Putamen (tissue), 1 donor: Measurements from ENCODE around the gene IMPG2.
"Not testable (repeated sequence)": the region's sequence is repeated elsewhere in the genome, so short reads cannot be mapped to it uniquely, and the experiment has no call there.

Experiments
- DNase-seq: peaks from one replicate; pipeline ENCODE4 v3.0.0-alpha.2; 2016; ENCODE audit warnings: low spot score

The IMPG2 gene

GRCh38 chr3:101320475-101320874 lies at the start of gene IMPG2:
Gene IMPG2, minus strand, starts transcription at chr3:101320575. Its CDS starts 203 bp downstream, at chr3:101320372.
- DNase-seq, result no peak

DNA sequence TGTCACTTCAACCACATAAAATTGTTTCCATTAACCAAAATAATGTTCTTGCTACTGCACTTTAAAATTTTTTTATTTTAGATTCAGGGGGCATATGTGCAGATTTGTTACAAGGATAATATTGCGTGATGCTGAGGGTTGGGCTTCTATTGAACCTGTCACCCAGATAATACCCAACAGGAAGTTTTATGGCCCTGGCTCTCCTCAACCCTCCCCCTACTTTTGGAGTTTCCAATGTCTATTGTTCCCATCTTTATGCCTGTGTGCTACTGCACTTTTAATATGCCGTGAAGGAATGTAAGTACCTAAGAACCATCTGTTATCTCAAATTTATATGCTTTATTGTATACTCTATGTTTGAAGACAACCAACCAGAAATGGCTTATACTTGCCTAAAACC lies 42.0 kb upstream of the IMPG2 start:
- DNase-seq, result no peak

GRCh38 chr3:101351829-101352228 lies 31.5 kb upstream of the IMPG2 start:
- DNase-seq, result no peak

GRCh38 chr3:101340591-101340990 lies 20.2 kb upstream of the IMPG2 start:
- DNase-seq, result no peak

GRCh38 chr3:101333883-101334282 lies 13.5 kb upstream of the IMPG2 start:
- DNase-seq, result no peak

DNA sequence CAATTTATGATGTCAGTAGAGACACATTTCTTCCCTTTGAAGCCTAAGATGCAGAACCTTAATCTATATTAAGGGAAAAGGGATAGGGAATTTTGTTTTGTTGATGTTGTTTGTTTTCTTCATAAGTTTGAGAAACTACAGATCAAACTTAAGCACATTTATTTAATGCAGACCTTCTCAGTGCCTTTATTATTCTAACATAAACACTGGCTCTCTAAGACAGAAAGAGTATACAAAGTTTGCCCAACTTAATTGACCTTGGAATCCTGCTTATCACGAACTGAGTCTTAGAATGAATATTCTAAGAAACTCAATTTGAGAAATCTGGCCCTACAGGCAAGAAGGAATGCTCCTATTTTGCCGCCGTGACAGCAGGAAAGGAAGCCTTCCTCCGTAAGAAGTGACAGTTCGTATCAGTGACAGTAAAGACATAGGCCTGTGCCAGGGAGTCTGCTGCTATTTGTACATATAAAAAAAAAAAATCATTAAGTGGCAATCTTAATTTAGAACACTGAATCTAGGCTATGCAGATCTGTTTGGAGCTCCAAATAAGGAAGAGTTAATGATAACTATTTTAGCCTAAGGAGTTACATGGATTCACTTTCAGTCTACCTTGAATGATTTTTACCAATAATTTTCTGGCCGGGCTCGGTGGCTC lies 8.8 kb upstream of the IMPG2 start:
- no peak for DNase-seq

DNA sequence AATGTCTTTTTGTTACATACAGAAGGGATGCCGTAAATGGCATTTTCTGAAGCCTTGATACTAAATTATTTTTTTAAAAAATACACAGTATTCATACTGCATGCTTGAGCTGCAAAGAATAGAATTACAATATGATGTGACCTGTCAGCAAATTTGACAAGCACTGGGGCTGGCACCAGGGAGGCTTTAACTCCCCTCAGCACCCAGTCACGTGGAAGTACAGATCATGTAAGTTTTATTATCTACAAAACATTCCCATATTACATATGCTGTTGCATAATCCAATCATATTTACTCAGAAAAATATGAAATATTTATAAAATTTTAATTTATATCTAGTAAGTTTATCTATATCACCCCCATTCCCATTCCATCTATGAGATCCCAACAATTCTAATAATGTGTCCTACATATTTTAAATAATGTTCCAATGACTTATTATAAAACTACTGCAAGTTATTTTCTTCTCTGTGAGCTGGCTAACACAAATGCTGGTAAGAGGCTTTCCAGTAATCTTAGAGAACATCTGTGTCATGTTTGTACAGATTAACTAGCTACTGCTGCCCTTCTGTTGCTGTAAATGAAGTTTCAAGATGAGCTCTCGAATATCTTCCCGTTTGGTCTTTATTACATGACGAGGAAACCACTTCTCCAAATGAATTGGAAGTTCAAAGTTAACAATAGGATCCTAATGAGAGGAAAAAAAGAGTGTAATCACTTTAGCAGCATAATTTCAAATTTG lies 5.2 kb upstream of the IMPG2 start:
- no peak for DNase-seq

- no peak for DNase-seq
These were observed 844 bp downstream of the IMPG2 start for GRCh38 chr3:101319531-101319930.

DNA sequence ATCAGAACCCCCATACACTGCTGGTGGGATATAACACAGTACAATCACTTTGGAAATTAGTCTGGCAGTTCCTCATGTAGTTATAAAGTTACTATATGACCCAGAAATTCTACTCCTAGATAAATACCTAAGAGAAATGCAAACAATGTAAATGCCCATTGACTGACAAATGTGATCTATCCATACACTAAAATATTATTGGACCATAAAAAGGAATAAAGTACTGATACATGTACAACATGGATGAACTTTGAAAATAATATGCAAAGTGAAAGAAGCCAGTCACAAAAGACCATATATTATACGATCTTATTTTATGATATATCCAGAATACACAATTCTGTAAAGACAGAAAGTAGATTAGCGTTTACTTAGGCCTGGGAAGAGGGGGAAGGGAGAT lies 7.8 kb downstream of the IMPG2 start:
- no peak for DNase-seq

DNA sequence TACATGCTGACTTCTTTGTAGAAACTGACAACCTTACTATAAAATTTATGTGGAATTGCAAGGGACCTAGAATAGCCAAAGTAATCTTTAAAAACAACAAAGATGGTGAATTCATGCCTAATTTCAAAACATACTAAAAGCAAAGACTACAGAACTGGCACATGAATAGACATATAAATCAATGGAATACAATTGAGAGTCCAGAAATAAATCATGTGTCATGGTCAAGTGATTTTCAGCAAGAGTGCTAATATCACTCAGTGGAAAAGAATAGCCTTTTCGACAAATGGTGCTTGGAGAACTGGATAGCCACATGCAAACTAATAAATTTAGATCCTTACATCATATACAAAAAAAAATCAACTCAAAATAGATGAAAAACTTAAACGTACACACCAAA lies 8.7 kb downstream of the IMPG2 start:
- no peak for DNase-seq

DNA sequence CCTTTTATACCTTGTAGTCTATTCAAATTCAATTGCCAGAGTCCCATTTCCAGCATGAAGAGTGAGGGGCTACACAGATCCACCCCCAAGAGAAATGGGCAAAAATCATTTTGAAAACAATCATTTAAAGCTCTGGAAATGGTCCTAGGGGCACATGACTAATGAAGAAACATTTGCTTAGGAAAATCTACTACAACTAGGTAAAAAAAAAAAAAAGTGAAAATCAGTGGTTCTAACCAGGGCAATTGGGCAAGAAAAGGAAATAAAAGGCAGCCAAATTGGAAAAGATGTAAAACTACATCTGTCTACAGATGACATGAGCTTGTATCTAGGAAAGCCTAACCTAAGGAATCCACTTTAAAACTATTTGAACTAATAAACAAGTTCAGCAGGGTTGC lies 9.4 kb downstream of the IMPG2 start:
- no peak for DNase-seq

DNA sequence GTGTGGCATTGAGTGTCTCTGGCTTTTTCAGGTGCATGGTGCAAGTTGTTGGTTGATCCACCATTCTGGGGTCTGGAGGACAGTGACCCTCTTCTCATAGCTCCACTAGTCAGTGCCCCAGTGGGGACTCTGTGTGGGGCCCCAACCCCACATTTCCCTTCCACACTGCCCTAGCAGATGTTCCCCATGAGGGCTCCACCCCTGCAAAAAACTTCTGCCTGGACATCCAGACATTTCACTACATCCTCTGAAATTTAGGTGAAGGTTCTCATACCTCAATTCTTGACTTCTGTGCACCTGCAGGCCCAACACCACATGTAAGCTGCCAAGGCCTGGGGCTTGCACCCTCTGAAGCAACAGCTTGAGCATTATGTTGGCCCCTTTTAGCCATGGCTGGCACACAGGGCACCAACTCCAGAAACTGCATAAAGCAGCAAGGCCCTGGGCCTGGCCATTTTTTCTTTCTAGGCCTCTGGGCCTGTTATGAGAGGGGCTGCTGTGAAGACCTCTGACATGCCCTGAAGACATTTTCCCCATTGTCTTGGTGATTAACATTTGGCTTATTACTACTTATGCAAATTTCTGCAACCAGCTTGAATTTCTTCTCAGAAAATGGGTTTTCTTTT lies 12.1 kb downstream of the IMPG2 start:
- DNase-seq, result not testable (repeated sequence)

DNA sequence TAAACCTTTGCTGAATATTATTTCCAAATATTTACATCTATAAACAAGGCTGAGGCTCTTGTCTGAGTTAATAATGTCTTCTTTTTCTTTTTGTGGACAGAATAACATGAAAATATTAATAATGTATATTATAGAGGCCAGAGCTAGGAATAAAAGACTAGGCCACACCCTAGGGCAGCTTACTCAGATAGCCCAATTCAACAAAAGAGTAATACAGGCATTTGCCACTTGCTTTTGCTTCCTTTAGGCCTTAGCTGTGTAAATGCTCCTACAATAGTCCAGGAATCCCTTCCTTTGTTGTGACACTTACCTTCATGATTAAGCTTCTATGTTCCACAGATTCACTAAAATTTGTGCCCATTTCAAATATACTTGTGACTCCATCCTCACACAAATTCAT lies 16.5 kb downstream of the IMPG2 start:
- no peak for DNase-seq

GRCh38 chr3:101303089-101303731 lies 17.2 kb downstream of the IMPG2 start:
- no peak for DNase-seq

GRCh38 chr3:101300073-101300472 lies 20.3 kb downstream of the IMPG2 start:
- DNase-seq, result no peak

GRCh38 chr3:101292027-101292426 lies 28.3 kb downstream of the IMPG2 start:
- no peak for DNase-seq

GRCh38 chr3:101288294-101288693 lies 32.1 kb downstream of the IMPG2 start:
- DNase-seq, result no peak

DNA sequence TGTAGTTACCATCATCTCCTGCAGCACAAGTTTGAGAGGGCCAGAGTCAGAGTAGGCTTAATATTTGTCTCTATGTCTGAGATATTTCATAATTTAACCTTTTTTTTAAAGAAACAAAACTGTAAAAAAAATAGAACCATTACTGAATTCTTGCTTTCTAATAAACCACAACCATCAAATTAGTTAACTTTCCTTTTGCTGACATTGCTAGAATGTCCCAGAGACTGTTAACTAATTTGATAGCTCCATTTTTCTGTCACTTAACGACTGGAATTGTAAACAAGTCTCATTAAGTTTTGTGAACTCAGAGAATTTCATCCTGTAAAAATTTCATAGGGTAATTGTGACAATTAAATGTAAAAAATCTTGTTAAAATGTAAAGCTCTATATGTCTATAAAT lies 35.6 kb downstream of the IMPG2 start:
- no peak for DNase-seq

GRCh38 chr3:101281521-101282030 lies 38.8 kb downstream of the IMPG2 start:
- DNase-seq, result no peak

- peak; percentile 31 for DNase-seq
These were observed 40.5 kb downstream of the IMPG2 start for GRCh38 chr3:101279765-101280385.

DNA sequence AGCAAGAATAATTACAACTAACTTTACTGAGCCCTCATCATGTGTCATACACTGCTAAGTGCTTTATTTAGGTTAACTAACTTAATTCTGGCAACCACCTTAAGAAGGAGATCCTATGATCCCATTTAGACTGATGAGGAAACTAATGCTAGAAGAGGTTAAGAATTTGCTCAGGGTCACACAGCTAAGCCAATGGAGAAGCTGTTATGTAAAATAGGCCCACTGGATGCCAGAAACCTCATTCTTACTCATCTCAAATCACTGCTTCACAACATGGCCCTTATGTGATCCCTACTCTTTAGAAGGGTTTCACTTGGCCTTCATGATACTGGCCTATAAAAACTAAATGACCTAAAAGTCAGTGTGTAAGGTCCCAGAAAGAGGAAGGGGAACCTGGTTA lies 41.2 kb downstream of the IMPG2 start:
- no peak for DNase-seq

DNA sequence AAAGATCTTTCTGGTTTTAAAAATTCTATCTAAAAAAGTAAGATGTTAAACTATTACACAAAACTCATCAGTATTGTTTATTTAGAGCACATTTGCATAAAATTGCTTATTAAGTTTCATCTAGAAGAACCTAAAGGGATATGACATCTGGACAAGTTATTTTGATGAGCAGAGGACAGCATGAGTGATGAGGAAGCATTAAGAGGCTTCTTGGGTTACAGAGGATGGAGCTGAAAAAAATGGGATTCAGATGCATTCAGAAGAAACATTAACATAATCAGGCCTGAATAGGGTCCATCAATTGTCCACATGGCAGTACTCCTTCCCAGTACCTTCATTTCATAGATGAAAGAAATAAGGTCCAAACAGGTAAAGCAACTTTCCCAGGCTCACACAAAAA lies 41.6 kb downstream of the IMPG2 start:
- no peak for DNase-seq
